ENCODE results near the gene MLLT10.

MLLT10 gene

DNA sequence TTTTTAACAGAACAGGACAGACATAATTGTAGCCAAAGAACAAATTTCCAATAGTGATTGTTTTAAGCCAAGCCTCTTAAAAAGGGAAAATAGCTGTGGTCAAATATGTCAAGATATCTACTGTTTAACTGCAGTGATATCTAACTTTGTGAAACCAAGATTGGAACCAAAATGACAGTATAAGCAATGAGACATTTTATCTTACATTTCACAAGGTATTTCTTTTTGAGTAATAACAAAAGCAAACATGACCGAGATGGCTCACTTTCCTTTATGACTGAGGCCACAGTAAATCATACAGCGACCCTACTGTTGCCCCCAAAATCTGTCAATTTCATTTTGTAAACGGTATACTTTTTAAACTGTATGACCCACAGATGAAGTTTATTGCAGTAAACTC is 215.8 kb downstream of the MLLT10 start:
- Histone ChIP-seq H3K9ac (ENCODE audit: low read depth, low read length) (peak overlapping the region; percentile 16; the same call in 1 of the 2 replicates), H3K9me3 (ENCODE audit: control insufficient read depth, insufficient read depth, low read length) (no peaks in the 10 kb centered on the region), H3K36me3 (ENCODE audit: insufficient read depth, low read length) (peaks cover 3% of the 10 kb centered on the region; the same call in 1 of the 2 replicates), H3K4me1 (ENCODE audit: insufficient read depth, low read length) (peaks cover 34% of the 10 kb centered on the region)

- Histone ChIP-seq H3K9ac (ENCODE audit: low read depth, low read length) (peak overlapping the region; percentile 32; the same call in 1 of the 2 replicates), H3K36me3 (ENCODE audit: insufficient read depth, low read length) (no peaks in the 10 kb centered on the region), H3K9me3 (ENCODE audit: control insufficient read depth, insufficient read depth, low read length) (no peaks in the 10 kb centered on the region), H3K4me1 (ENCODE audit: insufficient read depth, low read length) (peaks cover 34% of the 10 kb centered on the region)
Measured at GRCh38 chr10:21750424-21750823, 216.4 kb downstream of the MLLT10 start.

GRCh38 chr10:21751341-21752310 is 217.6 kb downstream of the MLLT10 start:
- Histone ChIP-seq H3K9me3 (ENCODE audit: control insufficient read depth, insufficient read depth, low read length) (no peaks in the 10 kb centered on the region), H3K4me1 (ENCODE audit: insufficient read depth, low read length) (peaks cover 40% of the 10 kb centered on the region), H3K36me3 (ENCODE audit: insufficient read depth, low read length) (no peaks in the 10 kb centered on the region), H3K9ac (ENCODE audit: low read depth, low read length) (peak overlapping the region; percentile 32; the same call in 1 of the 2 replicates)

DNA sequence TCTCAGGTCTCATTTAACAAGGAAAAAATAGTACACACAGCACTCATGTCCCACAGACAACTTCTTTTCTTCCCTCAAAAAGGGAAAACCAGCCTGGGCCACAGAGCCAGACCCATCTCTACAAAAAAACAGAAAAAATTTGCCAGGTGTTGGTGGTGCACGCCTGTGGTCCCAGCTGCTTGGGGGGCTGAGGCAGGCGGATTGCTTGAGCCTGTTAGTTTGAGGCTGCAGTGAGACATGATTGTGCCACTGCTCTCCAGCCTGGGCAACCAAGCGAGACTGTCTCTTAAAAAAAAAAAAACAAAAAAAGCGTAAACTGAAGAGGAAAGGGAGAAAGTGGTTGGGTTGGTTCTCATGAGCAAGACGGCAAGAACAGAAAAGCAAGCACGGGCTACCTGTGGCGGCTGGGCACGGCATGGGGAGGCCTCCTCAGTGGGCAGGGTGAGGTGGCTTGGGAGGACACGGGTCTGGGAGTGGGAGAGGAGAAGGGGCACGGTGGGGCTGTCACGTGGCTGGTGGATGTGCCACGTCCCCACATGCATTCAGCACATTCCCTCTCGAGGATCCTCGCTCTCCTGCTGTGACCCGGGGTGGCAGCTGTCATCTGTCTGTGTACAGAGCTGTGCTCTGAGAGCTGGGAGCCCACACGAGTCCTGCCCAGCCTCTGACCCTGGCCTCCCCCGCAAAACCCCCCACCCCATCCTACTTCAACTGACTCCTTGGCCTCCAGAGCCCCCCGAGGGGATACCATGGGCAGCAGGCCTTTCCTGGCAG is 219.7 kb downstream of the MLLT10 start:
- H3K4me1 ChIP-seq (ENCODE audit: insufficient read depth, low read length): peaks cover 55% of the 10 kb centered on the region
- no peaks in the 10 kb centered on the region for H3K9me3 ChIP-seq (ENCODE audit: control insufficient read depth, insufficient read depth, low read length)
- no peak overlapping the region for H3K9ac ChIP-seq (ENCODE audit: low read depth, low read length)
- H3K36me3 ChIP-seq (ENCODE audit: insufficient read depth, low read length): no peaks in the 10 kb centered on the region

GRCh38 chr10:21754410-21755011 is 220.5 kb downstream of the MLLT10 start:
- Histone ChIP-seq H3K9ac (ENCODE audit: low read depth, low read length) (no peak overlapping the region), H3K9me3 (ENCODE audit: control insufficient read depth, insufficient read depth, low read length) (no peaks in the 10 kb centered on the region), H3K4me1 (ENCODE audit: insufficient read depth, low read length) (peaks cover 53% of the 10 kb centered on the region)

DNA sequence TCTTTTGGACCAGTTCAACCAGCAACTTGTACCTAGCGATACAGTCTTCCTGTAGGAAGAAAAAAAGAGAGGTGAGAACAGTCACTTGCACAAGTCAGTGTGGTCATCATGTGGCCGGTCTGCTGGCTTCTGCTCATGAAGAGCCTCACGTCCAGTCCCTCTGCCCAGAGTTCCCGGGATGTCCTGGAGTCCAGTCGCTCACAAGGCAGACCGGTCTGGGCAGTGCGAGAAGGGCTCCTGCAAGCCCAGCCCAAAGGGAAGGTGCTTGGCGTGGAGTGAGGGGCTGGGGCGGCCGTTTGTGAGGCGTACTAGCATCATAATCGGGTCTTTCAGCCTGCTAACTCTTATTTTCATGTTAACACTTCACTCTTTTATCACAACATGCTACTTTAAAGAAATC is 222.7 kb downstream of the MLLT10 start:
- H3K9ac ChIP-seq (ENCODE audit: low read depth, low read length): no peak overlapping the region
- H3K4me1 ChIP-seq (ENCODE audit: insufficient read depth, low read length): peaks cover 43% of the 10 kb centered on the region
- H3K9me3 ChIP-seq (ENCODE audit: control insufficient read depth, insufficient read depth, low read length): no peaks in the 10 kb centered on the region
- no peaks in the 10 kb centered on the region for H3K36me3 ChIP-seq (ENCODE audit: insufficient read depth, low read length)

More at GRCh38 chr10:21754410-21755011, 220.5 kb downstream of the MLLT10 start:
- H3K36me3 ChIP-seq (ENCODE audit: insufficient read depth, low read length): no peaks in the 10 kb centered on the region

GRCh38 chr10:21757185-21757901 is 223.3 kb downstream of the MLLT10 start:
- Histone ChIP-seq H3K36me3 (ENCODE audit: insufficient read depth, low read length) (no peaks in the 10 kb centered on the region), H3K9ac (ENCODE audit: low read depth, low read length) (no peak overlapping the region), H3K4me1 (ENCODE audit: insufficient read depth, low read length) (peaks cover 38% of the 10 kb centered on the region)

GRCh38 chr10:21758239-21758638 is 224.2 kb downstream of the MLLT10 start:
- H3K9ac ChIP-seq (ENCODE audit: low read depth, low read length): no peak overlapping the region
- H3K9me3 ChIP-seq (ENCODE audit: control insufficient read depth, insufficient read depth, low read length): no peaks in the 10 kb centered on the region
- peaks cover 31% of the 10 kb centered on the region for H3K4me1 ChIP-seq (ENCODE audit: insufficient read depth, low read length)
- no peaks in the 10 kb centered on the region for H3K36me3 ChIP-seq (ENCODE audit: insufficient read depth, low read length)

More at GRCh38 chr10:21757185-21757901, 223.3 kb downstream of the MLLT10 start:
- no peaks in the 10 kb centered on the region for H3K9me3 ChIP-seq (ENCODE audit: control insufficient read depth, insufficient read depth, low read length)

GRCh38 chr10:21758696-21759095 is 224.7 kb downstream of the MLLT10 start:
- Histone ChIP-seq H3K4me1 (ENCODE audit: insufficient read depth, low read length) (peaks cover 31% of the 10 kb centered on the region), H3K9me3 (ENCODE audit: control insufficient read depth, insufficient read depth, low read length) (no peaks in the 10 kb centered on the region), H3K36me3 (ENCODE audit: insufficient read depth, low read length) (no peaks in the 10 kb centered on the region), H3K9ac (ENCODE audit: low read depth, low read length) (no peak overlapping the region)

GRCh38 chr10:21759232-21759631 is 225.2 kb downstream of the MLLT10 start:
- Histone ChIP-seq H3K9ac (ENCODE audit: low read depth, low read length) (no peak overlapping the region), H3K4me1 (ENCODE audit: insufficient read depth, low read length) (peaks cover 31% of the 10 kb centered on the region), H3K9me3 (ENCODE audit: control insufficient read depth, insufficient read depth, low read length) (no peaks in the 10 kb centered on the region), H3K36me3 (ENCODE audit: insufficient read depth, low read length) (no peaks in the 10 kb centered on the region)

GRCh38 chr10:21760332-21760731 is 226.3 kb downstream of the MLLT10 start:
- no peaks in the 10 kb centered on the region for H3K9me3 ChIP-seq (ENCODE audit: control insufficient read depth, insufficient read depth, low read length)
- H3K9ac ChIP-seq (ENCODE audit: low read depth, low read length): no peak overlapping the region
- no peaks in the 10 kb centered on the region for H3K36me3 ChIP-seq (ENCODE audit: insufficient read depth, low read length)
- H3K4me1 ChIP-seq (ENCODE audit: insufficient read depth, low read length): peaks cover 31% of the 10 kb centered on the region

DNA sequence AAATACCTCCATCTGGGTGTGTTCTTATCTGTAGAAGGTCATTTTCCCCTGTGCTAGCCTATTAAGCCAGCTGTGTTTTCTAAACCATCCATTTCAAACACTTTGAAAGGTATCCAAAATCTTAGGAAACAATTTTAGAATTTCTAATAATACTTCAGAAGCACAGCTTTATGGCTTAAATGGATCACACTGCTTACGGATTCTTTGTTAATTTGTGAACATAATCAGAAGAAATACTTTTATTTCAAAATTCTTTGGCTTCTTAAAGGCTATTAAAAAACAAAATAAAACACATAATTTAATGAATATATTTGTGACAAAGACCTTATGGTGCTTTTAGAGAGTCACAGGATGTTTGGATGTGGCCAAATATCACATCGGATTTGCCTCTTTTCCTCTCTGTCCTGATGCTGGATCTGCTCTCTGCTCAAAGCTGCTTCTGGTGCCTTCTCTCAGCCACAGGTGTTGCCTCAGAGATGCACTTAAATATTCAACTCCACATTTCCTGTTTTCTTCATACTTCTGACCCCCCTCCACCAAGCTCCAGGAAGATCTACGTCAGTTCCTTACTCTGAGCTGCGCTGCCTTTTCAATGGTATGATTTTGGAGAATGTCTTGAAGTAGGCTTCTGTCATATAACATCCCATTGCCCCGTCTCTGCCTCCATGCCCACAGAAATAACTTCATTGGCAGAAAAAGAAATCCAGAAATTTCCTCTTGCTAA is 230.6 kb downstream of the MLLT10 start:
- Histone ChIP-seq H3K4me1 (ENCODE audit: insufficient read depth, low read length) (no peaks in the 10 kb centered on the region), H3K9me3 (ENCODE audit: control insufficient read depth, insufficient read depth, low read length) (no peaks in the 10 kb centered on the region), H3K36me3 (ENCODE audit: insufficient read depth, low read length) (no peaks in the 10 kb centered on the region), H3K9ac (ENCODE audit: low read depth, low read length) (no peak overlapping the region)

DNA sequence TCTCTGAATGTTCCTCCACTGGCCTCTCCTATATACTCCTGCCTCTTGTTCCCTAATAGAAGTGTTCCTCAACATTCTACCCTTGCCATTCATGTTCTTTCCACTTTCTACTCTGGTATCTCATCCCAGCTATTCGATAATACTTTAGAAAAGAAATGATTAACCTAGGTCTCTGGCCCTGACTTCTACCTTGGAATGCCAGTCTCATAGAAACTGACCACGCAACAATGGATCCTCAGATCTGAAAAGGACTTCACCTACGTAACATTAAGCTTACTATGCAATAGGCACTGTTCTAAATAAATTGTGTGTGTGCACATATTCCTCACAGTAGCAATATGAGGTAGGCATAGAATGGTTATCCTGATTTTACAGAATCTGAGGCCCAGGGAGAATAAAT is 235.0 kb downstream of the MLLT10 start:
- Histone ChIP-seq H3K4me1 (ENCODE audit: insufficient read depth, low read length) (no peaks in the 10 kb centered on the region), H3K9ac (ENCODE audit: low read depth, low read length) (no peak overlapping the region), H3K36me3 (ENCODE audit: insufficient read depth, low read length) (no peaks in the 10 kb centered on the region), H3K9me3 (ENCODE audit: control insufficient read depth, insufficient read depth, low read length) (peaks cover 6% of the 10 kb centered on the region; the same call in 1 of the 2 replicates)
